CD4-positive, alpha-beta T cell (primary cell): Measurements from ENCODE around the gene ARPC5L. TPM values are rescaled to one million over a fixed set of nuclear protein-coding genes. Genes with fewer than 3 reads are reported as not detected.

Experiments used
- ATAC-seq: fragments of 200-7000 bp; cut with Tn5 transposase; one replicate; pipeline ENCODE4 v1.10.0; 2022; ENCODE audit warnings: mild to moderate bottlenecking; ENCODE audit not compliant: poor library complexity
- CTCF ChIA-PET: fragments of 350-600 bp; sonication (Branson Sonifier 250); formaldehyde crosslinking; loops from one replicate; lab custom pipeline; 2021; ENCODE audit warnings: antibody characterized with exemption, inconsistent platforms; lab: Charles Lee
- POLR2A ChIA-PET: fragments of 350-600 bp; sonication (Branson Sonifier 250); formaldehyde crosslinking; loops from one replicate; lab custom pipeline; 2021; ENCODE audit warnings: antibody characterized with exemption, inconsistent platforms; lab: Charles Lee
- DNase-seq, 14 experiments: peaks; one replicate each; pipeline ENCODE4 v3.0.0-alpha.2; 2013 to 2020; ENCODE audit warnings: mixed read lengths in 2 of 14
- H3K27ac ChIP-seq, 2 donors: one replicate each; pipeline versions ENCODE4 v1.5.1 to v1.7.0; 2013; ENCODE audit warnings: low read length in 2 of 2, low read depth in 1 of 2, mild to moderate bottlenecking in 1 of 2
- H3K27me3 ChIP-seq, 2 experiments: 1 replicate in 1 of 2; 2 replicates in 1 of 2; pipeline versions ENCODE4 v1.6.1 to v1.7.0; 2013; ENCODE audit warnings: low read length in 2 of 2, control low read depth in 1 of 2, mild to moderate bottlenecking in 1 of 2, moderate library complexity in 1 of 2; ENCODE audit not compliant: insufficient read depth in 2 of 2, control insufficient read depth in 1 of 2
- H3K36me3 ChIP-seq: one replicate; pipeline ENCODE4 v1.6.1; 2013; ENCODE audit warnings: low read length, control low read depth; ENCODE audit not compliant: insufficient read depth
- H3K4me1 ChIP-seq: one replicate; pipeline ENCODE4 v1.6.1; 2013; ENCODE audit warnings: low read length, control low read depth; ENCODE audit not compliant: insufficient read depth
- H3K4me3 ChIP-seq: one replicate; pipeline ENCODE4 v1.5.1; 2013; ENCODE audit warnings: mild to moderate bottlenecking, low read length, moderate library complexity
- H3K9me3 ChIP-seq, 2 experiments: 1 replicate in 1 of 2; 2 replicates in 1 of 2; pipeline versions ENCODE4 v1.6.1 to v1.7.0; 2013; ENCODE audit warnings: low read length in 2 of 2, mild to moderate bottlenecking in 2 of 2, control low read depth in 1 of 2, moderate library complexity in 1 of 2; ENCODE audit not compliant: control insufficient read depth in 1 of 2, insufficient read depth in 1 of 2
- H3K27ac Mint-ChIP-seq: one replicate; pipeline ENCODE4 v1.8.0; 2020; ENCODE audit warnings: mixed read lengths
- H3K27me3 Mint-ChIP-seq: one replicate; pipeline ENCODE4 v1.8.0; 2021; ENCODE audit warnings: mixed read lengths
- H3K36me3 Mint-ChIP-seq: one replicate; pipeline ENCODE4 v1.8.0; 2021; ENCODE audit warnings: low read depth, mixed read lengths
- H3K4me1 Mint-ChIP-seq: one replicate; pipeline ENCODE4 v1.8.0; 2021; ENCODE audit warnings: low read depth, mixed read lengths
- H3K4me3 Mint-ChIP-seq: one replicate; pipeline ENCODE4 v1.8.0; 2020; ENCODE audit warnings: mild to moderate bottlenecking, mixed read lengths
- H3K9me3 Mint-ChIP-seq: one replicate; pipeline ENCODE4 v1.8.0; 2020; ENCODE audit warnings: mixed read lengths
- CTCF ChIP-seq: fragments of 200-600 bp; IDR thresholded peaks from one replicate; pipeline ENCODE4 v1.8.0; 2022; ENCODE audit warnings: antibody characterized with exemption, mild to moderate bottlenecking
- intact Hi-C, 2 experiments: fragments of 100-400 bp; cut with DNase I in 1 of 2; cut with micrococcal nuclease in 1 of 2; formaldehyde crosslinking; loops; one replicate each; pipeline versions ENCODE4 v1.15.1 to v1.9.0; 2023 to 2025; cut with DNase I, micrococcal nuclease
- total RNA-seq, 174 experiments: library from RNA in 2 of 174; stranded (reverse) in 2 of 174; gene quantifications; one replicate each; pipeline ENCODE4 v1.2.3 and lab custom pipeline; 2021 to 2026

ARPC5L gene
- total RNA-seq, 2 experiments from 2014 or later, result 36.8 to 37.0 TPM

GRCh38 chr9:124813501-124814163 is 48.3 kb upstream of the ARPC5L start:
- ChIA-PET CTCF (interaction anchor here (0.6 kb wide), 1 partner anchor 1780 kb away, joined by 3 read pairs; no protein-coding TSS in a partner anchor), POLR2A (no interaction called here)
- H3K4me3 ChIP-seq, result no peak overlapping the region
- intact Hi-C loops, result no loop called here
- no peaks in the 10 kb centered on the region for H3K9me3 Mint-ChIP-seq
- no peak overlapping the region for H3K4me3 Mint-ChIP-seq
- peaks cover 14% of the 10 kb centered on the region for H3K27me3 Mint-ChIP-seq
- no peak overlapping the region for H3K27ac ChIP-seq
- no peaks in the 10 kb centered on the region for H3K9me3 ChIP-seq
- TF ChIP-seq CTCF, result no peak
- no peaks in the 10 kb centered on the region for H3K4me1 Mint-ChIP-seq
- no peak overlapping the region for H3K27ac Mint-ChIP-seq
- H3K27me3 ChIP-seq, result peaks cover 0 to 2% of the 10 kb centered on the region in 2 experiments
- peaks cover 4% of the 10 kb centered on the region for H3K4me1 ChIP-seq
- ATAC-seq (no peak), DNase-seq (no peak)
- H3K36me3 ChIP-seq, result no peaks in the 10 kb centered on the region
- no peaks in the 10 kb centered on the region for H3K36me3 Mint-ChIP-seq

- Mint-ChIP-seq H3K36me3 (no peaks in the 10 kb centered on the region), H3K27me3 (peaks cover 14% of the 10 kb centered on the region), H3K27ac (no peak overlapping the region), H3K9me3 (no peaks in the 10 kb centered on the region), H3K4me1 (no peaks in the 10 kb centered on the region), H3K4me3 (no peak overlapping the region)
- ATAC-seq (no peak), DNase-seq (no peak)
- intact Hi-C loops, result no loop called here
- Histone ChIP-seq H3K36me3 (no peaks in the 10 kb centered on the region), H3K27me3 (peaks cover 0 to 2% of the 10 kb centered on the region in 2 experiments), H3K9me3 (no peaks in the 10 kb centered on the region), H3K4me1 (peaks cover 4% of the 10 kb centered on the region), H3K27ac (no peak overlapping the region), H3K4me3 (no peak overlapping the region)
- CTCF ChIA-PET, result interaction anchor here (0.6 kb wide), 1 partner anchor 1779 kb away, joined by 3 read pairs; no protein-coding TSS in a partner anchor
- TF ChIP-seq CTCF, result no peak
- POLR2A ChIA-PET, result no interaction called here
These were observed 47.8 kb upstream of the ARPC5L start for GRCh38 chr9:124814164-124814535.

GRCh38 chr9:124815601-124816000 is 46.3 kb upstream of the ARPC5L start:
- intact Hi-C loops, result no loop called here
- CTCF ChIA-PET, result no interaction called here

More at GRCh38 chr9:124815601-124816000, 46.3 kb upstream of the ARPC5L start:
- Histone ChIP-seq H3K9me3 (no peaks in the 10 kb centered on the region), H3K27me3 (peaks cover 0 to 2% of the 10 kb centered on the region in 2 experiments), H3K4me1 (peaks cover 4% of the 10 kb centered on the region), H3K27ac (no peak overlapping the region), H3K4me3 (no peak overlapping the region), H3K36me3 (no peaks in the 10 kb centered on the region)
- Mint-ChIP-seq H3K4me1 (no peaks in the 10 kb centered on the region), H3K27ac (no peak overlapping the region), H3K27me3 (peaks cover 14% of the 10 kb centered on the region), H3K36me3 (no peaks in the 10 kb centered on the region), H3K9me3 (no peaks in the 10 kb centered on the region), H3K4me3 (no peak overlapping the region)
- POLR2A ChIA-PET, result no interaction called here
- ATAC-seq (no peak), DNase-seq (no peak)
- TF ChIP-seq CTCF, result no peak
